ENCODE measurements around the gene SEPTIN5. TPM values are rescaled to one million over a fixed set of nuclear protein-coding genes. Genes with fewer than 3 reads are reported as not detected.

SEPTIN5 gene
- polyA plus RNA-seq, 1 donor: 32.1 TPM

DNA sequence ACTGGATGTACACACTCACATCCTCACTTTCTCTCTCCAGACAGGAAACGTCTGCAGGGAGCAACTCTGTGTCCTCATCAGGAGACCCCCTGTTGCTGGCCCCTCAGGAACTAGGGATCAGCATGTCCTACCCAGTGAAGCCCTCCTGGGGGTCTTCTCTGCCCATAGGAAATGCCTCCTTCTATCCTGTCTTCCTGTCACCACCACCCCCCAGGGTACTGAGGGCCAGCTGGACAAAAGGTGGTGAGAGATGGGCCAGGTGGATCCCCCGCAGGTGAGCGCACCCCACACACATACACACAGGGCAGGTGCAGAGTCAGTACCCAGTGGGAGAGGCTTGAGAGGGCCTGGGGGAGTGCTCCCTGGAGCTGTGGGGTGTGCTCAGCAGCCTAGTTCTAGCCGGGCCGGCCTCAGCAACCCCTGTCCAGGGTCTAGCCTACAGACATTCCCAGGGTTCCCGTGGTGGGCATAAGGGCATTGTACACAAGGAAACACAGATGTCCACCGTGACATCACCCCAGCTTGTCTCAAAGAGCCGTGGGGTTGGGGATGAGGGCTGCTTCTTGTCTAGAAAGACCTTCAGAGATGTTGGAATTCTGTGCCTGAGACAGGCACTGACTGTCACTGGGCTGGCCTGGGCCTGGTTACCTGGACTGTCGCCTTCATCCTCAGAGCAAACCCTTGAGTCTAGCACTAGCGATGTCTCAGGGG lies 18.3 kb downstream of the SEPTIN5 start:
- no peak for DNase-seq

DNA sequence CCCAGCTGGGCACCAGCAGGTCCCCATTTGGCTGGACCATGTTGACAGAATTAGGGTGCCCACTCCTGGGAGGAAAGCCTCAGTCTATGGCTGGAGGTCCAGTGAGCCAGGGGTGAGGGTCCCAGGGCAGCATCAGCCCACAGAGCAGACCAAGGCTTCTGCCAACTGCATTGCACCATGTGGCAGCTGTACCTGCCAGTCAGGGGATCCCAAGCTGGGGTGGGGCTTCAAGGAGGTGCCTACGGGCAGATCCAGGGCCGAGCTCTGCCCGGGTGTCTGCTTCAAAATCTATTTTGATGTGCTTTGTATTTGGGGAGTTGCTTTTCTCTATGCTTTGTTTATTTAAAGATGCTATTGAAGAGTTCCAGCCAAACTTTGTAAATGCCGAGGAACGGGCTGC lies 19.5 kb downstream of the SEPTIN5 start:
- no peak for DNase-seq

DNA sequence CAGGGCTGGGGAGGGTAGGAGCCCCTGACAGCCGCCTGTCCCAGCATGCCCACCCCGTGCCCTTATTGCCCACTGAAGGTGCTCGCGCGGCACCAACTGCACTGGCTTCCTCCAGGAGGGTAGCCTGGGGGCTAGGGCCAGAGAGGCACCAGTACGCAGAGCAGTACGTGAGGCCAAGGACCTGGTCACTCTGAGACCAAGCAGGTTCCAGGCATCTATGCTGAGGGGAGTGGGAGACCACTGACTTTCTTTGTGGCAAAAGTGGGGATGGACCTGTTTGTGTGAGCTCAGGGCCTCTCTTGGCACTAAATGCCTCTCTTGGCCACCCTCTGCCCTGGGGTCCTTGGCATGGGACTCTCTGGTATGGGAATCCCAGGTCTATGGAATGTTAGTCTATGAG lies 19.9 kb downstream of the SEPTIN5 start:
- DNase-seq: no peak

DNA sequence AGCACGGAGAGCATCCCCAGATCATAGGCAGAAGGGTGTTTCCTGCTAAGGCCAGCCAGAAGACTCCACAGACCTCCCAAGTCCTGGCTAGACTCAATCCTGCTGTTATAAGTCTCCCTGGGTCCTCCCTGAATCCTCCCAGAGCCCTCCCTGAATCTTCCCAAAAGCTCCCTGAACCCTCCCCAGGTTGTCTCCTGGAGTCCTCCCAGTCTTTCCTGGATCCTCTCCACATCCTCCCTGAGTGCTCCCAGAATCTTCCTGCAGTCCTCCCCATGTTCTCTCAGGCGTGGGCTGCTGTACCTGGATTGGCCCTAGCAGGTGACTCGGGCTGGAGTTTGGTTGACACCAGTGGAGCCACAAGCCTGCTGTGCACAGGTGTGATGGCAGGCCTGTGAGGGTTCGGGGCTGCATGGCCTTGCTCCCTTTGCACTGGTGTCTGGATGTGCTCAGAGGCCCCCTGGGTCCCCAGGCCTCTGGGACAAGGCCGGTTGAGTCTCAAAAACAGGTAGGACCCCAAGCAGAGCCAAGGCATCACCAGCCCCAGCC lies 20.6 kb downstream of the SEPTIN5 start:
- DNase-seq: no peak

DNA sequence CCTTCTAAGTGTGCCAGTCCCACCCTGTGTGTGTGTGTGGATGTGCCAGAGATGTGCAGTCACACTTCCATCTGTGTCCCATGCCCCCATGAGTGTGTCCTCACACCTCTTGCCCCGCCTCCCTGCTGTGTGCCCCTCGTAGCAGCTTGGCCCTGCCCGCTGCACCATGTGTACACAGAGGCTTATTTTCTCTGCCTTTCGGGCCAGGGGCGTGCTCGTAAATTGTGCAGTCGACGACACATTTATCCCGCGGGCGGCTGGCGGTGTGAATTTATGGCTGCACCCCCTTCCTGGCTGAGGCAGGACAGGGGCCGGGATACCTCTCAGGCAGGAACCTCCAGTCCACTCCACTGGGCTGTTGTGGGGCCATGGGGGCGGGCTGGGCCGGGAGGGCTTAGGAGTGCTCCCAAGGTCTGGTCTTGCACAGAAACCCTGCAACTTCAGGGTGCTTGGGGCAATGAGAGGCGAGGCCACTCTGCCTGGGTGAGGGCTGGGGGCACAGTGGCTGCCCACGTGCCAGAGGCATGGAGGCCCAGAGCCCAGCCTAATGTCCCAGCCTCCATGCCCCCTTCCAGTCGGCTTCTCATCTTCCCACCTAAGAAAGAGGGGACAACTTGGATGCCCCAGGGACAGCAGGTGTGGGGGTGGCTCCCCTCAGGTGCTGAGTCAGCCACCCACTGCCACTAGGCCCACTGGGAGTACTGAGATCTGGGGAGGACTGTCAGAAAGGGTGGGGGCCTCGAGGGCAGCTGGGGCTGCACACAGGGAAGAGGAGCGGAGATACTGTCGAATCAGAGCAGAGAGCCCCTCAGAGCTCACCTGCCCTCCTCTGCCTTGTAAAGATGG lies 21.6 kb downstream of the SEPTIN5 start:
- no peak for DNase-seq

DNA sequence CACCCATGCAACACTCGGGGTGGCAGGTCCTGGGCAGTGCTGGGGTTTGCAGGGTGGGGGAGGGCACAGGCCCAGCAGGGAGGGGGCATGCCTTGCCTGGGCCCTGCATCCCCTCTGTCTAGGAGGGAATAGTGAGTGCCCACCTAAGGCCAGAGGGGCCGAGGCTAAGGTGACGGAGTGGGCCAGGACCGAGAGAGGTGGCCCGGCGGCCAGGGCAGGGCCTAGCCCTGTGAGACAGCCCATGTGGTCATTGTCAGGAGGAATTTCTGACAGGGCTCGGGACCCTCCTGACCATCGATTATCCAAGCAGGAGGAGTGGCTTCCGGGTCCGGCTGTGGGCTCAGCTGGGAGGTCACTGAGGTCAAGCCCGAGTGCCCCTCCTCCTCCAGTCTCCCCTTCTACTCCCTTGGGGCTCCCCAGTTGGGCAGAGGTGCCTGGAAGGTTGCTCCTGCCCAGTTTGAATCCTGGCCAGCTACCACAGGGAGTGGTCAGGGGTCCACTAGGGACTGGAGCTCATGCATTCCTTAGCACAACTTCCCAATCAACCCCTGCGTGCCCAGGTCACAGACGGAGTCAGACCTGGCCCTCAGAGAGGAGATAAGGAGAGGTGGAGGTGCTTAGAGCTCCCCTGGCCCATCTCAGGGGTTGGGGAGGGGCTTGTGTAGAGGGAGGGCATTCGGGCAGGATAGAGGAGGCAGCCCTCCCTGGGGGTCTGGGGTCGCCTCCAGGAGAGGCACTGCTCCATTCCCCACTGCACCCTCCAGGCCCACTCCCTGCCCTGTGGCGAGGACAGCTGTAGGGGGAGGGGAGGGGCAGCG lies 23.8 kb downstream of the SEPTIN5 start:
- DNase-seq: no peak

DNA sequence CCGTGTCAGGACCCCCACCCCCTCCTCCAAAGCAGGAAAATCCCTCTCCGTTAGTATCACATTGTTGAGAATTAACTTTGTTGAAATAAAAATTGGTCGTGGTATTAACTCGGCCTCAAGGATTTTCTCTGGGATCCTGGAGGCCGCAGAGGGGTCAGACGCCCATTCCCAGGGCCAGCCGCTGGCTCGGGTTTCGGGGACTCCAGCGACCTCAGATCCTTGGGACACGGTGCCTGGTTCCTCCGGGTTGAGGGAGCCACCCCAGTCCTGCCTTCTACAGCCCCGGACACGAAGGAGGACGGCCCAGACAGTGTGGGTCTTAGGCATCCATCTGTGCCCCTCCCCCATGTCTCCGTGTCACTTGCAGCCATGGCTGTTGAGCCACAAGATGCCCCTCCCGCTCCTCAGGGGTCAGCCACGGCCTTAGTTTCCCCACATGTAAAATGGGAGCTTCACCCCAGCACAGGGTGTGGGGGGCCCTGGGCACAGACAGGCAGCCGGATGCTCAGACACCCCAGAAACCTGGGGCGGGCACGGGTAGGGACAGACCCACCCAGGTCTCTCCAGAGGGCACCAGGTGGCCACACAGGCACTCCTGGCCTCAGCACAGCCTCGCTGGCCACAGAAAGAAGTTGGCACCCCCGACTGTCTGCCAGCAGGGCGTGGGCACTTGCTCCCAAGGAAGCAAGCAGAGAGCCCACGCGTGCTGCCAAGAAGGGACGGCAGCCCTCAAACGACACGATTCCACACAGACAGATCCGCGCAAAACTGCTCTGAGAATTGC lies 24.6 kb downstream of the SEPTIN5 start:
- no peak for DNase-seq

DNA sequence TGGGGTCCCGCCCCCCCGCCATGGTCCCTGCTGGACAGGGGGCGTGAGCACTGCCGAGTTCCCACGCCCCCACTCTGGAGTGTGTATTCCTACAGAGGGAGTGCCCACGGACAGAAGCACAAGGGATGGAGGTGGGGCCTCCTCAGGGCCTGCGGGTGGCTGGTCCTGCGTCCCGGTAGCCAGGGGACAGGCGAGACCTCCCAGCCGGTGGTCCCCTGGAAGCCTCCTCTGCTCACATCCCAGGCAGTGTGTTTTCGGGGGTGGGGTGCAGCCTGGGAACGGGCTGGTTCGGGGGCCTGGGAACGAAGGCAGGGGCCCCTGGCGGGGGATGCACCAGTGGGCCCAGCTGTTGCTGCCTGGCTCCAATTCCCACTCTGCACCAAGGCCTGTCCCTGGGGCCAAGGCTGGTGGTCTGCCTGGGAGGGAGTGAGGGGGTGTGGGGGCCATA lies 25.2 kb downstream of the SEPTIN5 start:
- DNase-seq: no peak

DNA sequence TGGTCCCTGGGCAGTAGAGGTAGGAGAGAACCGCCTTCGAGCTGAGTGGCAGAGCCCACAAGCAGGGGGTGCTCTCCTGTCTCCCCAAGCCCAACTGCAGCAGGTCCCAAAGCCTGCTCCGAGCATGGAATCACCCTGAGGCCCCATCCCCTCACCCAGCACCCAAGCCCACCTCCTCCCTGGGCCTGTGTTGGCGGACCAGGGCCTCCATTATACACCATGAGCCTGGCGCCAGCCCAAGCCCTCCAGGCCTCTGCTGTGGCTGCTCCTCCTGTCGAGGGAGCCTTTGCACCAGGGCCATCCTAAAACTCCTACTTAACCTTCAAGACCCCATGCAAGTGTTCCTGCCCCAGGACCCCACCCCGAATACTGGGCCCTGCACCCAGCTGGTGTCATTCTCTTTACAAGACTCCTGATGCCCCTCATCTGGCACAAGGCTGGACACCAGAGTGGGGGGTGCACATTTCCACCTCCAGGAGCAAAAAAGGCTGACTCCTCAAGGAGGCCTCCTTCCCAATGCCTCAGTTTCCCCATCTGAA lies 25.7 kb downstream of the SEPTIN5 start:
- no peak for DNase-seq

DNA sequence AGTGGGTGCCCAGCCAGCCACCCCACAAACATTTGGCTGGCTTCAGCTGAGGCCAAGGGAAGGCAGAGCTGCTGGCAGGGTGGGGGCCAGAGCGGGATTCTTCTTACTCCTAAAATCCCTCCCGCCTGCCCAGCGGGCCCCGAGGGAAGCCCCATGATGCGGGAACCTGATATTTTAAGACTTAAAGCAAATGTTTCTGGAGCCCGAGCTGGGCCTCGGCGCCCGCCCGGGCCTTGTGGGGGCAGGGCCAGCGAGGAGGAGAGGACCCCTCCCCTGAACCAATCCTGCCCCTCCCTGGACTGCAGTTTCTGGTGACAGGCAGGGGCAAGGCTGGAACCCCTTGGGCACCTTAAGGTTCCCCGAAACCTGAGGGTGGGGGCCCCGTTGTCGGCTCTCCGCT lies 26.3 kb downstream of the SEPTIN5 start:
- no peak for DNase-seq

DNA sequence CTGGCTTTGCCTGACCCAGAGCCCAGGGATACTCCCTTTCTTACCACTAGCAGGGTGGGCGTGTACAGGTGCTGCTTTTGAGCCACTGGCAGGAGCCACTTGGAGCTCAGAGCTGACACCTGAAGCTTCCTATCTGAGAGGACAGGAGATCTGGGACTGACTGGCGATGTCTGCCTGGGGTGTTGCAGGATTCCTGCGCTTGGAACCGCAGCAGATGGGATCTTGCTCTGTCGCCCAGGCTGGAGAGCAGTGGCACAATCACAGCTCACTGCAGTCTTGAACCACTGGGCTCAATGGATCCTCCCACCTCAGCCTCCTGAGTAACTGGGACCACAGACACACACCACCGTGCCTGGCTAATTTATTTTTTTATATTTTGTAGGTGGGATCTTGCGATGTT lies 26.8 kb downstream of the SEPTIN5 start:
- DNase-seq: no peak

DNA sequence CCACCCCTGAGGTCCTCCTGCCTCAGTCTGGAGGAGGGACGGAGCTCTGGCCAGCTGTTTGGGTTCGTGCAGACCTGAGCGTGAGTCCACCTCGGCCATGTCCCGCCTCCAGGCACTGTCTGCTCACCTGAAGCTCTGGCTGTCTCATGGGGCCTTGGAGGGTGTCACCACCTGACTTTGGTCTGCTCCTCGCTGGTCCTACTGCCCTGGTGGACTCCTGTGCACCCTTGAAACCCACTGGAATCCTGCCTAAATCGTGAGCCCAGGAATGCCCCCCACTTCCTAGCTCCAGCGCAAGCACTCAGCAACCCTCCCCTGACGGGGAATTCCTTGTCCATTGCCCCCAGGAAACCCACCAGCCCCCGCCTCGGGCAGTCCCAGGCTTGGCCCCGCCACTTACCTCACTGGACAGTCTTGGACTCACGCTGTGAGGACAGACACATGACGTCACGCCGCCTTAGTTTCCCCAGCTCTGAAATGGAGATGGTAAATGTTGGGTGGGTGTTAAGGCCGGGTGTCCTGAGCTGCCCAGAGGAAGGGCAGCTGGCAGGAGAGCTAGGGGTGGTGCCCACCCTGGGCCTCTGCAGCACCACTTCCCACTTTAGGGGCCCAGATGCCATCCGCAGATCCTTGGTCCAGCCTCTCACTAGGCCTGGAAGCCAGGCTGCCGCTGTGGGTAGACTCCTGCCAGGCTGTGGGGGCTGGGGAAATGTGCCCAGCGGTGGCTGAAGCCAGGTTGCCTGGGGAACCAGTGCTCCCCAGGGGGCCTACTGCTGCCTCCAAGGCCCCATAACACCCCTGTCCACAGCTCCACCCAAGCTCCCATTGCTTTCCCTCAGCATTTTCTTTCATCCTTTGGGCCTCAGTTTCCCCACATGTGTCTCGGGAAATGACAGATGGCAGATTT lies 28.1 kb downstream of the SEPTIN5 start:
- no peak for DNase-seq

DNA sequence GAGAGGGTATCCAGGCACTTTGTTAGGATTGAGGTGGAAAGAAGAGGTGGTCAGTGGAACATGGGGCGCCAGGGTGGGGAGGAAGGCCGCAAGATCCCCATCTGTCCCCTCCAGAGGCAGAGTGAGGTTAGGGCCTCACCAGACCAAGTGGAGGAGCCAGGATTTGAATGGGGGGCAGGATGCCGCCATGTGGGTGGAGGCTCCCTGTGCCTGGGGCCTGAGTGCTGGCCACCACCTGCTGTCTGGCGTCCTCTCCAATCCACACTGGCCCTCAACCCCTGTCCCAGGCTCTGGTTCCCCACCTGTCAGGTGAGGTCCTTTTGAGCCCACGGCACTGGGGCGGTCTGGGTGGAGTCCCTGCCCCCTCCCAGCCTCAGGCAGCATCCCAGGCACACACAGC lies 28.8 kb downstream of the SEPTIN5 start:
- DNase-seq: no peak

DNA sequence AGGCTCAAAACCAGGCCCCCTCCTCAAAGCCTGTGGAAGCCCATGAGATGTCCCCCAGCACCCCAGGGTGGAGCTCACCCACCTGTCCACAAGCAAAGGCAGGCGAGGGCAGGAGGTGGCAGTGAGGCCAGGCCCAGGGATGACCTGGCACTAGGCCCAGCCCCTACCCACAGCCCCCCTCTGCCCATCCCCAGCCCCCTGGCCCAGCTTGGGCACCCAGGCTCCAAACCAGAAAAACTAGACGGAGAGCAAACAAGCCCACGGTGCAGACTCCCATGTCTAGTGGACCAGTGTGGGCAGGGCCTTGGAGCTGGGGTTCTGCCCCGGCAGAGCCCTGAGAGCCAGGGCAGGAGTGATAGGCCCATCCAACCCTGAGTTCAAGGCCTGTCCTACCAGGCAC lies 29.3 kb downstream of the SEPTIN5 start:
- DNase-seq: no peak

DNA sequence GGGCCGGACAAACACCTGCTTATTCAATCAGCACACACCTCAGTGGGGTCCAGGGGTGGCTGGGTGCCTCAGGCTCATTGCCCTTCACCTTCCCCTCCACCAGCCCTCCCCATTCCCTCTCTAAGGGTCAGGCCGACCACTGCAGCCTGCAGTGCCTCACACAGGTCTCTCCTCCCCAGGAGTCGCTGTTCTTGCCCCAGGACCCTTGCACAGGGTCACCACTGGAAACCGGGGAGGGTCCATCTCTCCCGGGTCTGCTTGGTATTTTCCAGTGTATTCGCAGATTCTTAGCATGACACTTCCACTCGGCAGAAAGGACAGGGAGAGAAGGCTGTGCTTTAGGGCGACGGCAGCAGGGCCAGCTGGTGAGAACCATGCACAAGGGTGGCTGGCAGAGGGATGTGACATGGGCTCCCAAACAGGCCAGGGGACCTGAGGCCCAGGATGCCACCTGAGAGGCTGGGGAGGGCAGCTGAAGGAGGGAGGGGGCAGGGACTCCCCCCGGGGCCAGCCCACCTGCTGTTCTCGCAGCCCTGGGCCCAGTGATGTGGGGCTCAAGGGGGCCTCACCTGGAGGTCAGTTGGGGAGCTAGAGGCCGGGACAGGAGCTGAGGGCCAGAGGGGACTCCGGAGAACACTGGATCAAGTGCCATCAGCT lies 30.2 kb downstream of the SEPTIN5 start:
- no peak for DNase-seq

DNA sequence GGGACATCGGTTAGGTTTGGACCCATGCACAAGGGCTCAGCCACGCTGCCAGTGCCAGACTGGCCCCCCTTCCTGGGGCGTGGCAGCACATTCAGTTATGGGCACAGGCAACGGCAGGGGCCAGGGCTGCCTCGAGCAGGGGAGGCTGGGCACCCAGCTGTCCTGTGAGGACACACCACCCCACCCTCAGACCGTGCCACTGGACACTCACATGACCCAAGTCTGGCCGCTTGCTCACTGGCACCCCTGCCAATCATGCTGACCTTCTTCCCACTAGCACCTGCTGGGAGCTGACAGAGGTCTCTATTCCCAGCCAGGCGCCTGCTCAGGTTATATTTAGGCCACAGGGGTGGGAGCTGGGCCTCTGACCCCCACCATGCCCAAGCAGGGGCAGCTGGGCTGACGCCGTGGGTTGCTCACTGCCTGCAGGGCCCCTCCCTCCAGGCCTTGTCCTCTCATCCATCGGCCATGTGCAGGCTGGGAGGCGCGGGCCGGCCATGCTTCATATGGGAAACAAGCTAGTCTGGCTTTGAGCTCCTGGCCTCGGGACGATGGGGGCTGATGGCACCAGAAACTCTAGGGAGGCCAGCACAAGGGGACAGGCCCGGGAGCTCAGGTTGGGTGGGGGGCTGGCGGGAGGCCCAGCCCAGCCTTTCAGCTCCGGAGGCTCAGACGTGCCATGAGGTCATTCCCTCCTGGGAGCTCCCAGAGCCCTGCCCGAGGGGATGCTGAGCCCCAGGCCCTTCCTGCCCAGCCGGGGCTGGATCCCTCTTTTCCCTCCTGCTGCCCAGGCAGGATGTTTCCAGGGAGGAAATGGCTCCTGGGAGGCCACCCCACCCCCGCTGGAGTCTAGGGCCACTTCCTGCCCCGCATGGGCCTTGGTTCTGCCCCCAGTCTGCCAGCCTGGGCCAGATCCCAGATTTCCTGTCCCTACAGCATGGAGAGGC lies 31.1 kb downstream of the SEPTIN5 start:
- no peak for DNase-seq

DNA sequence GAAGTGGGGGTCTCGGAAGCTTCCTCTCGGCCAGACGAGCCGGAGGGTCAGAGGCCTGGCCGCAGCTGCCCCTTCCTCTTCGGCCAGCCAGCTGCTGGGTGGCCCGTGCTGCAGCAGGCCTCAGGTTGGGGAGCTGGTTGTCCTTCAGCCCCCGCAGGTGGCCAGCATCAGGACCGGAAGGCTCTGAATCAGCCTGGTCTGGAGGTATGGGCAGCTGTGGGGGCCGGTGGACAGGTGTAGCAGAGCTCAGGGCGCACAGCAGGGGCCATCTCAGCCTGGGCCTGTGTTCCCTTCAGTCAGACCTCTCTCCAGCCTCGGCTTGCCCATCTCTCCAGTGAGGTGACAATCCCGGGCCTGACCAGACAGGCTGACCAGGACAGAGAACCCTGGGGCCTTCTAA lies 32.4 kb downstream of the SEPTIN5 start:
- no peak for DNase-seq

DNA sequence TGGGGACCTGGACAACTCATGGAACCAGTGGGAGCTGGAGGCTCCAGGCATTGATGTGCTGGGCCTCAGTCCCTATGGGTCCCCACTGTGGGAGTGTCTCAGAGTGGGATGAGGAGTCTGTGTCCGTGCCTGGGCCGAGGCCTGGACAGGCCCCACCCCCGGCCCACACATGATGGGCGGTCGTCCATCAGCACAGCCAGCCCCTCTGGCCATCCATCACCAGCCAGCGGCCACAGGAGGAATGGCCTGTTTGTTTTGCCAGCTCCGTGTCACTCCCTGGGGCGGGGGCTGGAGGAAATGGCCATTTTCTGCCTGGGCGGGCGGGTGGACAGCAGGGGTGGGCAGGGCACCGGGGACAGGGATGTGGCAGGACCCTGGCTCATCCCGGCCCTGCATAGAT lies 33.2 kb downstream of the SEPTIN5 start:
- DNase-seq: no peak

All from left kidney (tissue), 2 donors.